Limb (tissue), 2 donors: ENCODE measurements around the gene FOXP1.

Experiments
- DNase-seq, 2 donors: peaks; one replicate each; pipeline ENCODE4 v3.0.0-alpha.2; 2016; ENCODE audit errors: extremely low spot score in 2 of 2

Gene FOXP1

DNA sequence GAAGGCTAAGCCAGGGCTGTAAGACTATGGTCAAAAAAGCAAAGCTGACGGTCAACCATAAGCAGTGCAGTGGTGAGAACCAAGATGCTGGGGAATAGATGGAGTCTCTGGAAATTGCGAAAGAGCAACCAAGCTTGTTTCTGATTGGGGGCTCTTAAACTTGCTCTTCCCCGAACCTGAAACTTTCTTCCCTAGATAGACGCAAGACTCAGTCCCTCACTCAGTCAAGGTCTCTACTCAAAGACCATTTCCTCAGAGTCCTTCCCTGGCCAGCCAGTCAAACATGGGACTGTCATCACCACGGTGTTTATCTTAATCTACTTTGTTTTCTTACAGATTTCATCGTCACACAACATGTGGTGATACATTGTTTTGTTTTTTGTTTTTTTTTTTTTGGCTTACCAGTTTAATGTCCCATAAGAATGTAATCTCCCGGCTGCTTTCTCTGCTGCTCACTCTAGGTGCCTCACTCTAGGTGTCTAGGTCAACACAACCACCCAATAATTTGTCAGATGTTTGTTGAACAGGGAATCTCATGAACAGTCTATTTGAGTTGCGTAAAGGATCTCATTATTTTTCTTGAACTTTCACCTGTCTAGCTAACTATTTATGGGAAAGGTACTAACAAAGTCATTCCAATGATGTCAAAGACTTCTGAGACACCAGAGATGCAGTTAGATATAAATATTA is 495.4 kb downstream of the FOXP1 start:
- DNase-seq = no peak

DNA sequence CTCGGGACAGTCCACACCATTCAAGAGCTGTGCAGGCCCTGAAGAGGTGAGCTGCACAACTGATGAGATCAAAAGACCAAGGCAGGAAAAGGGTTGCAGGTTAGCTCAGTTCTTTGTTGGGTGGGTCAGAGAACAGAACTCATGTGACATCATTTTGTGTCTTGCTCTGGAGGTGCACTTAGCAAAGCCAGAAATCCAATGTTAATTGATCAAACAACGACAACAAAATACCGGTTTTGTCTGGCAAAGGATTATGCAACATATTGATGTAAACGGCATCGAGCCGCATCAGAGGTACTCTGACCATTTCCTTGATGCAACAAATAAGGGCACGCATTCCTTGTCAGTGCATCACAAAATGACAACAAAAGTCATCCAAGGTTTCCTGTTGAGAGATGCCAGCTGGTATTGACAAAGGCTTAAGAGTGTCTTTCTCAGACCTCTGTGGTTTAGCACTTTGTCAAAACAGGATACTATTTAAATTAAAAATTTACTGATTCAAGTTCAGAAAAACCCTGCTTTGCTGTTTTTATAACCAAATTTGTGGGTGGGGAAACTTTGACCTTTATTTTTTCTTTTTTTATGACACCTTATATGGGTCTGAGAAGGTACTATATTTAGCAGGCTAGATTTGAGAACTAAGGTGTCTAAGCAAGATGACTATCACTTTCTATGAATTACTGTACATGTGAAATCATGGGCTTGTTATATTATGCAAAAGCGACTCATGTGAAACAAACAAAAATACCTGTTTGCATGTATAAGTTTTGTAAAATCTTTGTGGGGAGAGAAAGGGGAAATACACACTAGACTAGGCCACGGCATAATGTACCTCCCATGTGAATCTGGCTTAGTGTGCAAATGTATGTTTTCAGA is 496.1 kb downstream of the FOXP1 start:
- no peak for DNase-seq

DNA sequence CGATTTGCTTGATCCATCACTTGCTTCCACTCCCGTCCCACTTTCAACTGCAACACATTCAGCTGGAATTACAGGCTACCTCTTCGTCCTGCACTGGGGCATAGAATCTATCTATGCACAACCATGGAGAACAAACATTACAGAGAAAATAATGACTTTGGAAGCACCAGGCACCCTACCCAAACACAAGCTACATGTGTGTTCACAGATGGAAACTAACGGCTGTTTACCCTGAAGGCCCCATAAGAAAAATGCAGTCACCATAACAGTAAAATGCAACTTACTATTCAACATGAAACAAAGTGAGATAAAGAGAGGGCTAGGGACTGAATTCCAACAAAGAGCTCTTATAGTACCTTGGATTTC is 496.8 kb downstream of the FOXP1 start:
- DNase-seq = no peak

DNA sequence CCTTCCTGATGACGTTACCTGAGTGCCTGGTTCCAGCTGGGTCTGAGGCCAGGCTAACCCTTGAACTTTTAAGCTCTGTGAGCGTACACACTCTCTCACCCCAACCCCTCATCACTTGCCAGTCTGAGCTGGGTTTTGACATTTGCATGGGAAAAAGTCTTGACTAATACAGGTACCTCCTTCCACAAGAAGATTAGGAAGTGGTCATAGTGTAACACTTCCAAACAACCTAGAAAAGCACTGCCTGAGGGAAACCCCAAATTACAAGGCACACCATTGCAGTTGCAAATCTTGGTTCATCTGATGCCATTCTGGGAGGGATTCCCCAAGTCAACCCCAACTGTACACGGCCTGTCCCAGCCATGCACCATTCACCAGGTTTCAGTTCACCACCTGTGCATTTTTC is 499.8 kb downstream of the FOXP1 start:
- DNase-seq = no peak

DNA sequence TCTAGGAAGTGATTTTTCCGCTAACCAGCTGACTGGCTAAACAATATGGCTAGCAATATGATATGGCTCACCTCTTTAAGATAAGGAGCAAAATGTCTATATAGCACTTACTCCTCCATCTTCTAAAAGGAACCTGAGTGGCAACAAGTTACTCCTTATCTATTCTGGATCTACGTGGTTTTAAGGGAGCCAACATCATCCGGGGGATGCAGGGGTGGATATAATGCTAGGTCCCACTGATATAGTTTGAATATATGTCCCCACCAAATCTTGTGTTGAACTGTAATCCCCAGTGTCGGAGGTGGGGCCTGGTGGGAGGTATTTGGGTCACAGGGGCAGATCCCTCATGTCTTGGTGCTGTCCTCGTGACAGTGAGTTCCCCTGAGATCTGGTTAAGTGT is 500.7 kb downstream of the FOXP1 start:
- no peak for DNase-seq

DNA sequence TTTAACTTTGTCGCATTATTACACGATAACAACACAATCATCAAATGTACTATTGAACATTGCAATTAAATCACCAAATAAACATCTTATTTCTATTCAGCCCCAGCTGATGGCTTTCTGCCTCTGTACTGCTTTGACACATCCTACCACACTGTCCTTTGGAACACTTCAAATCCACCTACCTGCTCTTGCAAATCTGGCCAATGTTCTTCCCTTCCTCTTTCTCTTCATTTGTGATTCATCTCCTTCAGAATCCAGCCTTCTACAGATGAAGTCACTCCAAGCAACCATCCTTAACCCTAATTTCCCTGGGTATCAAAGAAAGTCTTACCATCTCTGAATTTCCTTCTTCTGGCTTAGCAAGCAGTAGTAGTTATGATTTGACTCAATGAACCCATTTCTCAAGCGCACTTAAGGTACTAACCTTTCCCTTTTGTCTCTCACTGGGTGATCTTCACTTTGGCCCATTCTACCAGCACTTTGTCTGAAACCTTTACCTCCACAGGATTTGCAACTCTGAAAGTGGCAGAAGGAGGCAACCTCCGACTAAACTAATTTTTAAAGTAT is 502.9 kb downstream of the FOXP1 start:
- DNase-seq = no peak

DNA sequence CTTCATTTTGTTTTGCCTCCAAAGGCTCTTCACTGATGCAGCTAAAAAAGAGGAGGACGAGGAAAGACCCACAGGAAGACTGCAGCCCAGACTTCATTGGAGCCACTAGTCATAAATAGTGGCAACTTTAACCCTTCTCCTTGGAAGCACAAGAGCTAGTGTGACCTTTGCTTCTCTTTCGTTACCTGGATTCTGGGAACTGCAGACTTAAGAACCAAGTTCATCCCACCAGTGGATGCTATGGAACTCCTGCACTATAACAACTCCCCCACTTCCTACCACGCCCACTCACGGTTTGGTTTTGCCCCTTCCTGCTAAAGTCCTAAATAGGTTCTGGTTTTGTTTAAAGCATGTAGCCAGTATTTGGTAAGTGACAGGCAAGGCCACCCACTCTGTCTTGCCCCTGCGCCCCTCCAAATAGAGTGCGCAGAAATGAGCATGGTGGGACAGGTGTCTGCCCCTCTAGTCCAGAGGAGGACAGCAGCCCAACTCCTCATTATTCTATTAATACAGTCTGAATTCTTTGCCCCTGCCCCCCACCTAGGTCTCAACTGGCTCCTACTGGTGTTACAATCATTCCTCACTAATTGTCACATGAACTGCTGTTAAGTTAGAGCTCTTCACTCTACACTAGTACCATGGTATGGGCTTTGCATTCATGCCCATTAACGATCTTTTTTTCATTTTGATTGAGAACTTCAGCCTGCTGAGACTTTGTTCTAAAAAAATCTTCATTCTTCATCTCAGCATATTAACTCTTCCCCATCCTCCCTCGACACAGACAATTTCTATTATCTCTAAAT is 504.6 kb downstream of the FOXP1 start:
- no peak for DNase-seq

DNA sequence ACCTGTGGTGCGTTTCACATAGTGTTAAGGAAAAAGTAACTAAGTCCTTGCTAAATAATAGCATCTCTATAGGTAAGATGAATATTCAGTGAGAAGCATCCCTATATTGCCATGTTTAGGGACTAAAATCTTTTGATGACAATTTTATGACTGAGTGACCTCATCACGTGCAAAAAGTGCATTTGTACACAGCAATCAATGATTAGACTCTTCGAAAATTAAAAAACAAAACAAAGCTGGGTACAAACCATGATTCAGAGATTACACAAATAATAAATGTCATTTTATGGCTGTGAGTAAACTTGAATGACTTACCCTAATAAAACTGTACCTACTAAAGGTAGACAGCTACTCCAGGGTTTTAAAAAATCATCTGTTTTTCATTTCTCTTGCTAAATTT is 505.3 kb downstream of the FOXP1 start:
- DNase-seq = no peak

DNA sequence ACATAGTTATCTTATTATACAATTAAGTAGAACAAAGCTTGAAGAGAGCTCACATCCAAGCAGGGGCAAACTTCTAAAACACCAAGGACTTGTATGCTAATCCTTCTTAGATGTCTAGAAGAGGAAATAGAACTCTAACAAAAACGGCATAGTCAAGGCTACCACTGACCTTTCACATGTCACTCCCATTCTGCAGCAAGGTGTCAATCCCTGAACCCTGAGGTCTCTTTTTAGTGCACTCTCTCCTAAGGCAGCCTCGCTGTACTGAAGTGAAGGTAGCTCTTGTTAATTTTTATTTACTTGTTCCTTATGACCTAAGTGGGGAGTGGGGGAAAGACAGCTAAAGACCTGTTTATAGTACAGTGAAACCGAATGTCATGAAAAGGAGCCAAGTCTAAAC is 506.5 kb downstream of the FOXP1 start:
- DNase-seq = no peak

DNA sequence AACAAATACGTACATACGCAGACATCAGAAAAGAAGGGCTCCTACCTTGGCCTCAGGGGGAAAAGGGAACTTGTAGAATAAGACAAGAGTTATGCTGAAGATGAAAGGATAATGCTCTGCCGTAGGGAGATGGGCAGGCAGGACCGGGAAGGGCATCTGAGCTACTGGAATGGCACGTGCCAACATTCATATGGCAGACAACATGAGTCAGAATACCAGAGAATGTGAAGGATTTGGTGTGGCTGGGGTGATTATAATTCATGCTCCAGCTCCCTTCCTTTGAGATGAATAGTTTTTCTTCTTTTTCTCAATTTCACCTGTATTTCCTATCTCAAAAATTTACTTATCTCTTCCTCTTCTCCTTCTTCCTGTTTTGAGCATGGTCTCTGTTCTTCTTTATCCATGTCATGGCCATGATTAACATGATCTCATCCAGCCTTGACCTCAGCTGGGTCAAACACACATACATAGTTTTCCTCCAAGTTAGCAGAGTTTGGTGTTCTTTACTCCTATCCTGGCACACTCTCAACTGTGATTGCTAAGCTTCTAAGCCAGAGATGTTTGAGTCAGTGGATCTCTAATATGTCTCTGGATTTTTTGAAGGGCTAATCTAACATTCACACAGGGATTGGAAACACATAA is 507.0 kb downstream of the FOXP1 start:
- no peak for DNase-seq

DNA sequence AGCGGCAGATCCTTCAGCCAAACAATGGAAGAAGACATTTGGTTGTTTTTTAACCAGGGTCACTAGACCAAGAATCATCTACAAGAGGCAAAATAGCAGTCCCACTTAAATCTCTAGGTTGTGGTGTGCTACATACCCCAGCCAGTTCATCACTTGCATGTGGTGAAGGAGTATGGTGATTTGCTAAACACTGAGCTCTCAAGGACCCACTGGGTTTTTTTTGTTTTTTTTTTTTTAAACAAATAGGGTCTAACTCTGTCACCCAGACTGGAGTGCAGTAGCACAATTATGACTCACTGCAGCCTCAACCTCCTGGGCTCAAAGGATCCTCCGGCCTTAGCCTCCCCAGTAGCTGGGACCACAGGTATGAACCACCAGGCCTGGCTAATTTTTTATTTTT is 508.0 kb downstream of the FOXP1 start:
- no peak for DNase-seq

DNA sequence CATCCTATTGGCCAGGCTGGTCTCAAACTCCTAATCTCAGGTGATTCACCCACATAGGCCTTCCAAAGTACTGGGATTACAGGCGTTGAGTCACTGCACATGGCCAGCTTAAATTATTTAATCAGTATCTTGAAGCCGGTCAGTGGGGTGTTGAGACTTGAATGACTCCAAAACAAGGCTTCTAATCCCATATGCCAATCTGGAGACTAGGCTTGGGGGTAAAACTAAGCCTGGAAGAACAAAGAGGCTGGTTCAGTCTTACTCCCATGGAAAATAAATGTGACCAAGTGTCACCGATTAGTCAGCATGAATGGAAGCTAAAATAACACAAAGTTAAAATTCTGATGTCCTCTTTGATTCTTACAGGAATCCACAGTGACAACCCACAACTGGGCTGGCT is 509.1 kb downstream of the FOXP1 start:
- DNase-seq = no peak

DNA sequence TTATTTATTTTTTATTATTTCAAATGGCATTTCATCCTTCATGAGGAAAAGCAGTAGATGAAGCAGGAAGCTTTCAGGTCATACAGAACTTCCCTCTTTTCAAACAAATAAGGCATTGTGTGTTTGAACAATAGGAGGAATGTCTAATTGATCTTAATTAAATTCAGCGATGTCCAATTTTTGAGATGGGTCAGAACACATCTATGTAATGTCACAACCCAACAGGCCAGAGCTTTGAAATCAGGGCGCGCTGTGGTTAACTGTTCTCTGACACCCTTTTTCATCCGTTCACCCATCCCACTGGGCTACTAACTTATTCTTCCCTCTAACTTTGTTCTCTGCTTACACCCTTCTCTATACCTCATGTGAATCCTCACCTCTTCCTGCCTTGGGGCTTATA is 510.5 kb downstream of the FOXP1 start:
- DNase-seq = no peak

DNA sequence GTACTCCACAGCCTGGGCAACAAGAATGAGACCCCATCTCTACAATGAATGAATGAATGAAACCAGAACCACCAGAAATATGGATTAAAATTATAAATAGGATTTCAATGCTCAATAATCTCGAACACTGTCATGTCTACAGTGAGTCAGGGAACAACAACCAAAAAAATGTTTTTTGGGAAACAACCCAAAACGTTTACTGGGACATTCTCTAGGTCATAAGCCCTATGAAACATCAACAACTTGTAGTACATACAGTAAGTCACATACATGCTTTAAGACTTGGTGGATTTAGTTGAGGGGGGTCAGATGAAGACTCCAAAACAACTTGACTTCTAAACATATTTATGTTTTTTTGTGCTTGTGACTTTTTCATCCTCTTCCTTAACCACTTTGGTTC is 511.2 kb downstream of the FOXP1 start:
- no peak for DNase-seq

DNA sequence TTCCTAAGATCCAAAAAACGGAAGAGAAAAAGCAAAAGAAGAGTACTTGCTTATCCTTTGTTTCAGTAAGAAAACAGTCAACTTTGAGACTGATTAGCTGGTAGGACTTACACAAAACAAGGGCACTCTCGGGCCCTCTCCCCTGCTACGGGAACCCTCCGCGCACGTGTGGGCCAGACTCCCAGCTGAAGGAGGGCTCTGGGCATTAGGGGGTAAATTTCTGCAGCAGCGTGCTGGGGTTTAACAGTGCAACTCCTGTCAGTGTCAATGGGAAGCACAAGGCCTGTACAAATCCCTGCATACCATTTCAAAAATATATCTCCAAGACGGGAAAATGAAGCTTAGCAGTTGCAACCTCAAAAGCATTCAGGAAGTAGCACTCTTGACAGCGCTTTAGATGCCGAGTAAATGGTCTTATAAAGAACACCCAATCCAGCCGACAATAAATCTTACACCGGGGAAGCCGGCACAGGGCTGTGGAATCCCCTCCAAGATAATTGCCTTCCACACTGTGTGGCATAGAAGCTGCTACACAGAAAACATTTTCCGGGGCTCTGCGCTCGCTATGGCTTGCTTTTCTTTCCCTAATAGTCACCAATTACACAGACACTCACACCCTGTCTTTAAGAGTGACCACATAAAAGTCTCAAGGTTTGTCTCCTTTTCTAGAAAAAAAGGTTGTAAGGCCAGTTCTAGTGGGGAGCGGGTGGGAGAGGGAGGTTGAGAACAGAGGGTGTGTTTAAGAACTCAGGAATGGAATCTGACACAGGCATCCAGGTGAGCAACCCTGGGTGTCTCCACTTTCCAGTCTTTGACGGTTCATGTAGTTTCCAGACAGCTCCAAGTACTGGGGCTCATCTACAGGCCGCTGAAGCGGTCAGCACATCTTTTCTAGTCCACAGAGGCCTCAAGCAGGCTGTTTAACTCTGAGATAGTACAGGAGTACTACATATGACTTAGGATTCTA is 512.7 kb downstream of the FOXP1 start:
- no peak for DNase-seq

DNA sequence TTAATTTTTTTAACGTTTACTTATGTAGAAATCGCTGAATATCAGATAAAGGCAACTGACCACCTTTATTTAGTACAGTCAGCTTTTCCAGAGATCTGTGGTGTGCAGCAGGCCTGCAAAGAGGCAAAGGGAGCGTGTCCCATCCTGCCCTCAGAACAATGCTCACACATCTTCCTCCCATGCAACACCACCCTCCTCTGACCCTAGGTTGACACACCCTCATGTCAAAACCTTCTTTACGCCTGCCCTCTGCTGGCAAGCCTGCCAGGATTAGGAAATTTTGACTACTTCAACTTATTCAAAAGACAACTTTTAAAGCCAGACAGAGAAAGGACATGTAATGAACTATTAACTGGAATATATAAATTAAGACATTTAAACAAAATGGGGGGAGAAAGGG is 513.7 kb downstream of the FOXP1 start:
- peak in 1 of 2 donors; percentile 56 for DNase-seq

DNA sequence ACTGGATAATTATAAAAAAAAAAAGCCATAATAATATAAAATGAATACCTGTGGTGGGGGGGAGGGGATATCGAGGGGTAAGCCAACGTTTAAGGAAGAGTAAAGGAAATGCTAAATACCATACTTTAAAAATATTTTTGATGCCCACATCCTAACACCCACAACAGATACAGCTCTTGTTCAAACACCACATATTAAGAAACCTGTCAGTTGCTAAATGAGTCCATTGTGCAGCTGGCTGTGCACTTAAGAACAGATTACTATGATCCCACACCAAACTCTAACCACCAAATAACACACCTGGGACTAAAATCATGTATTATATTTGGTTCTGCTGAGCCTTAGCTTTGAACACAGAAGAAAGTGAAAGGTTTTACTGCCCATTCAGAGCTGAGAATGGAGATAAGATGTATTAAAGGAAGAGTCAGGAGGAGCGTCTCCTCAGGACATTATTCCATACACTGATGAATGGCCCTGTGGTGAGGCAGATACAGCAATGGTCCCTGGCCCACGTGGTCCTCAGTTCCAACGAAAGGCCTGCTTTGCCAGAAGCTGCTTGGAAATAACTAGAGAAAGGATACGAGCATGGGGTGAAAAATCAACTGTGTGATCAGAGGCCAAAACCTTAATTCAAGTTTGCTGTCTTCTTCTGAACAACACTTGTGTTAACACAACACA is 515.4 kb downstream of the FOXP1 start:
- no peak for DNase-seq

DNA sequence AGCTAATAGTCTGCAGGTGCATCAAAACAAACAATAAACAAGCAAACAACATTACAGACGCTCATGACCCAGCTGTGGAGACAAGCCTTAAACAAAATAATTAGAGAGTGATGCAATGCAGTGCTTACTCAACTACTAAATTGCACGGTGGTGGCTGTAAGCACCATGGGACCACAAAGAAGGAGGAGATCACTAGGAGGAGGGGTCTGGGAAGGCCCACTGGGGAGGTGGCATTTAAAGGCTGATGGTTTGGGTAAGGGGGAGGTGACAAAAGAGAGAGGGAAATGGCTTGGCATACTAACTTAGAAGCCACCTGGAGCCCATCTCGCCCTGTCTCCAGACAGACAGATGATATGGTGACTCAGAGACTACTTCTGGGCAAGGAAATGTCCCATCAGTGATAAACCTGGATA is 516.7 kb downstream of the FOXP1 start:
- no peak for DNase-seq

DNA sequence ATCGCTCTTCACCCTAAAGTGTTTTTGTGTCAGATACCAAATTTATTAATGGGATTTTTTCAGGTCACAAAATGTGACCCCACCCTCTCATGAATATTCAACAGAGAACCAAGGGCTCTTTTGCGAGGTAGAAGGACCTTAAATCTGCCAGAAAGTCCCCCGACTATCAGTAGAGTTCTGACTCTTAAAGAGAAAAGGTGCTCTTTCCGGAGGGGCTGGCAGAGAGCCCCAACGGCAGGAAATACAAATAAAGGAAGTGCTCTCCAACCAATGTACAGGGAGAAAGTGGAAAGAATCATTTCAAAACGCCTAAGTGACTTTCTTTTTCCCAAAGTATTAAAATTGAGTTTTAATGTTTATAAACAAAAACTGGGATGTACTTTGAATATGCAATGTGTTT is 517.2 kb downstream of the FOXP1 start:
- DNase-seq = no peak

DNA sequence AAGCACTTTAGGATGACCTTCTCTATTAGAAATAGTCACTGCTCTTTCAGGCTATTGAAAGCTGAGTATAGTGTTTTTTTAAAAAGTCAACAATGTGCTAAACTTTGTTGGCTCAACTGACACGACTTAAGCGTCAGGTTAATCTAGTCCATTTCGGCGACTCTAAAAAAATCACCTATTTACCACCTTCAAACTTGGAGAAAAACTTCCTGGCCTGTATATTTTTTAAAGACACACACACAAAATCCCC is 517.8 kb downstream of the FOXP1 start:
- DNase-seq = no peak
